GM10248 (cell line): ENCODE results near the gene AK4.
A peak's percentile ranks its signal among the peaks of the same experiment; 100 is the strongest.

Experiments
- CTCF ChIA-PET: fragments of 300-600 bp; sonication (Branson Sonifier 250); formaldehyde crosslinking; extraction: SDS; loops from one replicate; lab custom pipeline; 2021; ENCODE audit warnings: antibody characterized with exemption; lab: Yijun Ruan, JAX
- POLR2A ChIA-PET: fragments of 350-650 bp; sonication (Branson Sonifier 250); formaldehyde crosslinking; extraction: SDS; loops from one replicate; lab custom pipeline; 2020; ENCODE audit warnings: antibody characterized with exemption; lab: Yijun Ruan, JAX
- DNase-seq: peaks from one replicate; pipeline ENCODE4 v3.0.0; 2012; ENCODE audit errors: extremely low spot score
- CTCF ChIP-seq: IDR thresholded peaks from 2 replicates; pipeline ENCODE4 v1.5.1; 2012; ENCODE audit warnings: mild to moderate bottlenecking, low read depth; ENCODE audit errors: extremely low read depth, missing control alignments, control extremely low read depth

The AK4 gene

GRCh38 chr1:65167586-65168242 lies 19.7 kb downstream of the AK4 start:
- CTCF ChIA-PET, result interaction anchor here (0.9 to 1.9 kb wide), 6 partner anchors 9 to 45 kb away, joined by 3 to 8 read pairs (median 4); no protein-coding TSS in a partner anchor
- POLR2A ChIA-PET, result interaction anchor here (0.6 kb wide), 1 partner anchor 24 kb away, joined by 7 read pairs; no protein-coding TSS in a partner anchor
- no peak for TF ChIP-seq CTCF
- no peak for DNase-seq

GRCh38 chr1:65168867-65169266 lies 20.9 kb downstream of the AK4 start:
- ChIA-PET POLR2A (interaction anchor here (0.6 kb wide), 1 partner anchor 13 kb away, joined by 7 read pairs; no protein-coding TSS in a partner anchor), CTCF (interaction anchor here (0.9 to 1.9 kb wide), 5 partner anchors 8 to 44 kb away, joined by 3 to 8 read pairs (median 3); no protein-coding TSS in a partner anchor)
- no peak for DNase-seq
- no peak for TF ChIP-seq CTCF

GRCh38 chr1:65170511-65171142 lies 22.6 kb downstream of the AK4 start:
- no peak for DNase-seq
- TF ChIP-seq CTCF, result no peak
- ChIA-PET POLR2A (no interaction called here), CTCF (interaction anchor here (0.9 to 1.3 kb wide), 3 partner anchors 12 to 18 kb away, joined by 3 read pairs; no protein-coding TSS in a partner anchor)

- ChIA-PET CTCF (interaction anchor here (3.6 kb wide), 1 partner anchor 35 kb away, joined by 13 read pairs; no protein-coding TSS in a partner anchor), POLR2A (interaction anchor here (0.7 kb wide), 1 partner anchor 9 kb away, joined by 4 read pairs; no protein-coding TSS in a partner anchor)
- no peak for DNase-seq
- no peak for TF ChIP-seq CTCF
Observed at GRCh38 chr1:65172936-65173690, 25.1 kb downstream of the AK4 start.

GRCh38 chr1:65174585-65174984 lies 26.6 kb downstream of the AK4 start:
- no peak for TF ChIP-seq CTCF
- POLR2A ChIA-PET, result no interaction called here
- peak; percentile 53 for DNase-seq
- CTCF ChIA-PET, result interaction anchor here (1.3 to 3.6 kb wide), 3 partner anchors 10 to 38 kb away, joined by 3 to 13 read pairs (median 4); no protein-coding TSS in a partner anchor
